H9 (cell line): ENCODE results near the gene MAGEB17. TPM values are rescaled to one million over a fixed set of nuclear protein-coding genes. Genes with fewer than 3 reads are reported as not detected.

Experiments used
- DNase-seq: peaks from one replicate; pipeline ENCODE4 v3.0.0-alpha.2; 2017
- H2AFZ ChIP-seq: one replicate; pipeline ENCODE4 v1.6.1; 2013; ENCODE audit warnings: mild to moderate bottlenecking, low read length, control low read depth, moderate library complexity
- H2AK5ac ChIP-seq: 2 replicates; pipeline ENCODE4 v1.6.1; 2013; ENCODE audit warnings: low read length, control low read depth, mixed read lengths; ENCODE audit not compliant: insufficient read length
- H2BK120ac ChIP-seq: one replicate; pipeline ENCODE4 v1.6.1; 2013; ENCODE audit warnings: low read depth, mild to moderate bottlenecking, low read length, control low read depth, inconsistent platforms; ENCODE audit not compliant: poor library complexity, severe bottlenecking
- H2BK12ac ChIP-seq: 2 replicates; pipeline ENCODE4 v1.6.1; 2013; ENCODE audit warnings: low read length, control low read depth, mixed read lengths, low read depth; ENCODE audit not compliant: insufficient read length
- H2BK15ac ChIP-seq: 2 replicates; pipeline ENCODE4 v1.6.1; 2013; ENCODE audit warnings: low read depth, low read length, control low read depth
- H2BK20ac ChIP-seq: one replicate; pipeline ENCODE4 v1.6.1; 2013; ENCODE audit warnings: low read depth, mild to moderate bottlenecking, low read length, control low read depth, inconsistent platforms; ENCODE audit not compliant: poor library complexity, severe bottlenecking
- H2BK5ac ChIP-seq: 2 replicates; pipeline ENCODE4 v1.6.1; 2013; ENCODE audit warnings: low read length, control low read depth, mixed read lengths; ENCODE audit not compliant: insufficient read length
- H3K14ac ChIP-seq: 2 replicates; pipeline ENCODE4 v1.6.1; 2013; ENCODE audit warnings: low read length, control low read depth; ENCODE audit not compliant: insufficient read depth
- H3K18ac ChIP-seq: 2 replicates; pipeline ENCODE4 v1.6.1; 2013; ENCODE audit warnings: low read depth, mild to moderate bottlenecking, mixed read lengths, low read length, control low read depth; ENCODE audit not compliant: insufficient read length
- H3K23ac ChIP-seq: 2 replicates; pipeline ENCODE4 v1.6.1; 2013; ENCODE audit warnings: low read length, control low read depth, mixed read lengths, low read depth; ENCODE audit not compliant: insufficient read length
- H3K23me2 ChIP-seq: 2 replicates; pipeline ENCODE4 v1.6.1; 2013; ENCODE audit warnings: low read depth, mild to moderate bottlenecking, mixed read lengths, low read length, control low read depth; ENCODE audit not compliant: insufficient read length, poor library complexity, severe bottlenecking
- H3K27ac ChIP-seq: 2 replicates; pipeline ENCODE4 v1.5.1; 2013; ENCODE audit warnings: low read length, control low read depth, mixed read lengths, low read depth; ENCODE audit not compliant: insufficient read length
- H3K27me3 ChIP-seq: 2 replicates; pipeline ENCODE4 v1.6.1; 2013; ENCODE audit warnings: low read length, control low read depth, inconsistent platforms; ENCODE audit not compliant: insufficient read depth
- H3K4ac ChIP-seq: 2 replicates; pipeline ENCODE4 v1.6.1; 2013; ENCODE audit warnings: low read depth, mild to moderate bottlenecking, control low read depth, inconsistent platforms, low read length, moderate library complexity
- H3K4me1 ChIP-seq: 2 replicates; pipeline ENCODE4 v1.6.1; 2013; ENCODE audit warnings: low read length, control low read depth, inconsistent platforms; ENCODE audit not compliant: insufficient read depth
- H3K4me2 ChIP-seq: 2 replicates; pipeline ENCODE4 v1.6.1; 2013; ENCODE audit warnings: low read length, control low read depth, mixed read lengths; ENCODE audit not compliant: insufficient read length, insufficient read depth
- H3K56ac ChIP-seq: 2 replicates; pipeline ENCODE4 v1.6.1; 2013; ENCODE audit warnings: low read depth, mild to moderate bottlenecking, mixed read lengths, low read length, control low read depth; ENCODE audit not compliant: insufficient read length
- H3K79me1 ChIP-seq: 2 replicates; pipeline ENCODE4 v1.6.1; 2013; ENCODE audit warnings: low read depth, mild to moderate bottlenecking, moderate library complexity, low read length, control low read depth, inconsistent platforms; ENCODE audit not compliant: insufficient read depth, poor library complexity, severe bottlenecking
- H3K79me2 ChIP-seq: 2 replicates; pipeline ENCODE4 v1.6.1; 2013; ENCODE audit warnings: low read length, control low read depth, inconsistent platforms; ENCODE audit not compliant: insufficient read depth
- H3K9ac ChIP-seq: 2 replicates; pipeline ENCODE4 v1.6.1; 2013; ENCODE audit warnings: low read length, control low read depth, mixed read lengths; ENCODE audit not compliant: insufficient read length; ENCODE audit errors: extremely low read depth
- H3K9me3 ChIP-seq: one replicate; pipeline ENCODE4 v1.6.1; 2013; ENCODE audit warnings: low read depth, low read length, inconsistent platforms; ENCODE audit not compliant: control insufficient read depth
- H3T11ph ChIP-seq: one replicate; pipeline ENCODE4 v1.6.1; 2013; ENCODE audit warnings: mild to moderate bottlenecking, low read length, control low read depth, inconsistent platforms
- H4K20me1 ChIP-seq: one replicate; pipeline ENCODE4 v1.6.1; 2013; ENCODE audit not compliant: control insufficient read depth, insufficient read length, insufficient read depth
- H4K5ac ChIP-seq: 2 replicates; pipeline ENCODE4 v1.6.1; 2013; ENCODE audit warnings: low read depth, mild to moderate bottlenecking, mixed read lengths, low read length, control low read depth; ENCODE audit not compliant: insufficient read length
- H4K8ac ChIP-seq: replicated peaks from 2 replicates; pipeline ENCODE4 v1.6.1; 2013; ENCODE audit warnings: low read length, control low read depth, mixed read lengths, low read depth; ENCODE audit not compliant: insufficient read length
- H4K91ac ChIP-seq: 2 replicates; pipeline ENCODE4 v1.6.1; 2013; ENCODE audit warnings: low read depth, mild to moderate bottlenecking, moderate library complexity, mixed read lengths, low read length, control low read depth; ENCODE audit not compliant: insufficient read length
- H3K27ac Mint-ChIP-seq, 3 experiments: 2 replicates in 2 of 3; 3 replicates in 1 of 3; pipeline ENCODE4 v1.8.0; 2020 to 2021; ENCODE audit warnings: mixed read lengths in 3 of 3, mild to moderate bottlenecking in 1 of 3, moderate library complexity in 1 of 3
- H3K27me3 Mint-ChIP-seq: 2 replicates; pipeline ENCODE4 v1.8.0; 2021; ENCODE audit warnings: low read depth, mild to moderate bottlenecking, moderate library complexity, mixed read lengths
- H3K36me3 Mint-ChIP-seq, 3 experiments: 2 replicates in 2 of 3; 3 replicates in 1 of 3; pipeline ENCODE4 v1.8.0; 2020 to 2021; ENCODE audit warnings: low read depth in 3 of 3, mixed read lengths in 3 of 3; ENCODE audit not compliant: insufficient read depth in 1 of 3
- H3K4me1 Mint-ChIP-seq, 2 experiments: 2 replicates each; pipeline ENCODE4 v1.8.0; 2020; ENCODE audit warnings: mixed read lengths in 2 of 2
- H3K4me3 Mint-ChIP-seq, 2 experiments: 2 replicates in 1 of 2; 3 replicates in 1 of 2; pipeline ENCODE4 v1.8.0; 2020 to 2021; ENCODE audit warnings: mild to moderate bottlenecking in 2 of 2, mixed read lengths in 2 of 2, moderate library complexity in 1 of 2
- H3K9me3 Mint-ChIP-seq, 2 experiments: 2 replicates in 1 of 2; 3 replicates in 1 of 2; pipeline ENCODE4 v1.8.0; 2020; ENCODE audit warnings: mild to moderate bottlenecking in 2 of 2, mixed read lengths in 2 of 2, moderate library complexity in 1 of 2
- total RNA-seq: library from RNA; stranded (reverse); gene quantifications from 2 replicates; pipeline ENCODE4 v1.2.1, GENCODE V29; 2021
- TF ChIP-seq, protein P1 (sequence below): fragments of 200-600 bp; sonication (generic); conservative IDR thresholded peaks from 3 replicates; pipeline ENCODE4 v1.8.0; 2021; ENCODE audit warnings: antibody characterized with exemption, mild to moderate bottlenecking

MAGEB17 gene
- total RNA-seq, 1 experiment from 2014 or later, result 0.74 TPM

DNA sequence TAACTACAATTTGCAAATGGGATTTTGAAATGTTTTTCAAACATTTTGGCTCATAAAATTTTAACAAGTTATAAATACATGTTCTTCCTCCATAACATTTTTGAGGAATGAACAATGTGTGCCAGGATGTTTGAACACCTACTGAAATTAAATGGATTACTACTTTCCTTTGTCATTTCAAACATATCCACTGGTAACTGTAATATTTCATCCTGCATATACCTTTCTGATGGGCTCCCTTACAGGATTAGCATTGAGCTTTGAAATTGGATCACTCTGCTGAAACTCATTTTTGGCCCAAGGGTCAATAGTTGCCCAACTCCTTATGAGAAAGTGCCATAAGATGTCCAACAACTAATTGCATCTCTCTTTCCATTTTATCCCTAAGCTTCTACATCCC lies 26.3 kb upstream of the MAGEB17 start:
- H3K27ac ChIP-seq, result no peak overlapping the region
- H3K79me2 ChIP-seq, result peaks cover 65% of the 10 kb centered on the region
- H3K23me2 ChIP-seq, result no peaks in the 10 kb centered on the region
- no peak overlapping the region for H3K4me2 ChIP-seq
- H3K23ac ChIP-seq, result no peak overlapping the region
- H4K5ac ChIP-seq, result no peak overlapping the region
- no peaks in the 10 kb centered on the region for H3K9me3 ChIP-seq
- no peaks in the 10 kb centered on the region for H3K27me3 ChIP-seq
- no peak overlapping the region for H3K56ac ChIP-seq
- no peak overlapping the region for H4K8ac ChIP-seq
- no peak overlapping the region for H3K14ac ChIP-seq
- TF ChIP-seq, protein P1, sequence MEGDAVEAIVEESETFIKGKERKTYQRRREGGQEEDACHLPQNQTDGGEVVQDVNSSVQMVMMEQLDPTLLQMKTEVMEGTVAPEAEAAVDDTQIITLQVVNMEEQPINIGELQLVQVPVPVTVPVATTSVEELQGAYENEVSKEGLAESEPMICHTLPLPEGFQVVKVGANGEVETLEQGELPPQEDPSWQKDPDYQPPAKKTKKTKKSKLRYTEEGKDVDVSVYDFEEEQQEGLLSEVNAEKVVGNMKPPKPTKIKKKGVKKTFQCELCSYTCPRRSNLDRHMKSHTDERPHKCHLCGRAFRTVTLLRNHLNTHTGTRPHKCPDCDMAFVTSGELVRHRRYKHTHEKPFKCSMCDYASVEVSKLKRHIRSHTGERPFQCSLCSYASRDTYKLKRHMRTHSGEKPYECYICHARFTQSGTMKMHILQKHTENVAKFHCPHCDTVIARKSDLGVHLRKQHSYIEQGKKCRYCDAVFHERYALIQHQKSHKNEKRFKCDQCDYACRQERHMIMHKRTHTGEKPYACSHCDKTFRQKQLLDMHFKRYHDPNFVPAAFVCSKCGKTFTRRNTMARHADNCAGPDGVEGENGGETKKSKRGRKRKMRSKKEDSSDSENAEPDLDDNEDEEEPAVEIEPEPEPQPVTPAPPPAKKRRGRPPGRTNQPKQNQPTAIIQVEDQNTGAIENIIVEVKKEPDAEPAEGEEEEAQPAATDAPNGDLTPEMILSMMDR, result no peak
- H2AFZ ChIP-seq, result no peak overlapping the region
- H2BK15ac ChIP-seq, result no peak overlapping the region
- H2BK12ac ChIP-seq, result no peak overlapping the region
- Mint-ChIP-seq H3K9me3 (peaks cover 8% of the 10 kb centered on the region in 2 experiments; a peak in 4 of 5 replicates), H3K36me3 (peaks cover 22 to 46% (median 32%) of the 10 kb centered on the region in 3 experiments), H3K27me3 (no peaks in the 10 kb centered on the region), H3K27ac (peak overlapping the region in 2 of 3 experiments; percentile 25 to 74; a peak in 2 of 7 replicates), H3K4me1 (peaks cover 6 to 7% of the 10 kb centered on the region in 2 experiments), H3K4me3 (no peak overlapping the region)
- no peak for DNase-seq
- H3K9ac ChIP-seq, result no peak overlapping the region
- no peak overlapping the region for H2AK5ac ChIP-seq
- no peak overlapping the region for H3K4ac ChIP-seq
- peaks cover 6% of the 10 kb centered on the region for H3K79me1 ChIP-seq
- H4K91ac ChIP-seq, result no peak overlapping the region
- no peaks in the 10 kb centered on the region for H4K20me1 ChIP-seq
- no peak overlapping the region for H2BK20ac ChIP-seq
- H3T11ph ChIP-seq, result no peak overlapping the region
- H2BK120ac ChIP-seq, result no peak overlapping the region
- H3K4me1 ChIP-seq, result peaks cover 11% of the 10 kb centered on the region; the same call in 1 of the 2 replicates
- no peak overlapping the region for H2BK5ac ChIP-seq
- no peak overlapping the region for H3K18ac ChIP-seq
